K562 (cell line): ENCODE data around the gene YPEL1. TPM values are rescaled to one million over a fixed set of nuclear protein-coding genes. Genes with fewer than 3 reads are reported as not detected.
A peak's percentile ranks its signal among the peaks of the same experiment; 100 is the strongest.

ENCODE experiments used
- ATF3 ChIP-seq, 2 experiments: fragments of 450-650 bp in 1 of 2; sonication (generic) in 1 of 2; formaldehyde crosslinking in 1 of 2; IDR thresholded peaks in 1 of 2; conservative IDR thresholded peaks in 1 of 2; 2 replicates each; pipeline versions ENCODE4 v1.6.1 to v1.8.1; 2016 to 2023; ENCODE audit warnings: mild to moderate bottlenecking in 2 of 2, moderate library complexity in 2 of 2, inconsistent platforms in 1 of 2, missing genetic modification reagents in 1 of 2
- DACH1 ChIP-seq: fragments of 450-650 bp; IDR thresholded peaks from 2 replicates; pipeline ENCODE4 v1.6.1; 2018; ENCODE audit not compliant: partially characterized antibody
- ELF4 ChIP-seq: fragments of 450-650 bp; formaldehyde crosslinking; IDR thresholded peaks from 2 replicates; pipeline ENCODE4 v1.4.0; 2022; ENCODE audit warnings: missing genetic modification characterization
- FOXP1 ChIP-seq: sonication (generic); formaldehyde crosslinking; IDR thresholded peaks from 2 replicates; pipeline ENCODE4 v1.8.0; 2022; ENCODE audit warnings: mild to moderate bottlenecking, missing genetic modification reagents
- HMGXB4 ChIP-seq: sonication (generic); formaldehyde crosslinking; IDR thresholded peaks from 2 replicates; pipeline ENCODE4 v1.8.1; 2023; ENCODE audit warnings: mild to moderate bottlenecking, missing genetic modification reagents
- KDM1A ChIP-seq, 2 experiments: fragments of 450-650 bp; IDR thresholded peaks; 2 replicates each; pipeline ENCODE4 v1.6.1; 2016; ENCODE audit warnings: mild to moderate bottlenecking in 2 of 2
- KDM5B ChIP-seq: fragments of 200-600 bp; sonication (generic); IDR thresholded peaks from 2 replicates; pipeline ENCODE4 v1.6.1; 2012; ENCODE audit warnings: low read depth, mild to moderate bottlenecking, moderate library complexity, low read length, control low read depth, inconsistent platforms; ENCODE audit not compliant: insufficient replicate concordance
- LEF1 ChIP-seq: fragments of 450-650 bp; IDR thresholded peaks from 2 replicates; pipeline ENCODE4 v1.6.1; 2016; ENCODE audit warnings: mild to moderate bottlenecking
- MCM2 ChIP-seq: fragments of 450-650 bp; IDR thresholded peaks from 2 replicates; pipeline ENCODE4 v1.6.1; 2017; ENCODE audit warnings: low read depth, mild to moderate bottlenecking
- PYGO2 ChIP-seq: fragments of 450-650 bp; IDR thresholded peaks from 2 replicates; pipeline ENCODE4 v1.6.1; 2016; ENCODE audit warnings: mild to moderate bottlenecking, missing genetic modification characterization, moderate library complexity, missing compliant biosample characterization
- RCOR1 ChIP-seq, 2 experiments: IDR thresholded peaks; 2 replicates each; pipeline ENCODE4 v1.6.1; 2012; ENCODE audit warnings: low read depth in 2 of 2, low read length in 2 of 2, borderline replicate concordance in 1 of 2, improper control_type of control experiment in 1 of 2
- SMAD2 ChIP-seq: fragments of 150-350 bp; IDR thresholded peaks from 2 replicates; pipeline ENCODE4 v1.6.1; 2014; ENCODE audit warnings: low read depth, mild to moderate bottlenecking, low read length
- TBL1XR1 ChIP-seq, 2 experiments: IDR thresholded peaks; 2 replicates each; pipeline ENCODE4 v1.6.1; 2012; ENCODE audit warnings: improper control_type of control experiment in 2 of 2, low read length in 2 of 2, mild to moderate bottlenecking in 1 of 2
- ZBTB2 ChIP-seq: fragments of 450-650 bp; IDR thresholded peaks from 2 replicates; pipeline ENCODE4 v1.6.1; 2016; ENCODE audit warnings: antibody characterized with exemption
- ZKSCAN1 ChIP-seq: fragments of 150-350 bp; IDR thresholded peaks from 2 replicates; pipeline ENCODE4 v1.6.1; 2016; ENCODE audit warnings: low read depth, low read length
- ZNF121 ChIP-seq: sonication (generic); formaldehyde crosslinking; conservative IDR thresholded peaks from 2 replicates; pipeline ENCODE4 v1.8.0; 2022; ENCODE audit warnings: missing genetic modification reagents
- ZNF518B ChIP-seq: fragments of 250-450 bp; sonication (Bioruptor Pico); IDR thresholded peaks from 2 replicates; pipeline ENCODE4 v1.5.0; 2021; ENCODE audit warnings: mild to moderate bottlenecking, moderate library complexity
- ZNF77 ChIP-seq: fragments of 250-450 bp; sonication (Bioruptor Pico); IDR thresholded peaks from 2 replicates; pipeline ENCODE4 v1.5.0; 2020
- polyA plus RNA-seq, 8 experiments: library from polyadenylated mRNA; depleted of rRNA in 4 of 8; stranded (reverse) in 5 of 8; unstranded in 3 of 8; fragments of >200 nt; fragmentation: Nextera tagmentation in 2 of 8; fragmentation: Illumina TruSeq in 1 of 8; extraction: Ambion mirVana in 2 of 8; extraction: Trizol in 1 of 8; gene quantifications; 2 replicates each; pipeline versions ENCODE4 v1.2.1 to v1.2.3, GENCODE V29; 2011 to 2014; ENCODE audit warnings: inconsistent platforms in 1 of 8, missing spikeins in 1 of 8
- total RNA-seq, 7 experiments: library from RNA; depleted of rRNA in 6 of 7; stranded (reverse); fragments of >200 nt in 6 of 7; fragmentation: Illumina TruSeq in 2 of 7; extraction: Trizol in 2 of 7; gene quantifications; 2 replicates each; pipeline versions ENCODE4 v1.2.1 to v1.2.3, GENCODE V29; 2011 to 2021; ENCODE audit warnings: low replicate concordance in 1 of 7

The YPEL1 gene
- total and polyA plus RNA-seq, 9 of the 15 experiments (the other 6 are each of a cell fraction or from before 2014, with no cell fraction given), result 0.07 to 2.2 (median 0.46) TPM

GRCh38 chr22:21665047-21665851 is 70.3 kb downstream of the YPEL1 start (continued):
- TF ChIP-seq ELF4 (CRISPR knock-in tag) (no peak), SMAD2 (0 out of 2 replicates have a peak, but pooled peaks have one; percentile 76), ZKSCAN1 (no peak), ZBTB2 (no peak), DACH1 (no peak), TBL1XR1 (IDR thresholded peaks at IDR 0.05; ENCODE audit: low read length in 2 of 2) (peak in 1 of 2 experiments; percentile 11; a peak in 1 of 4 replicates), PYGO2 (no peak), KDM1A (IDR thresholded peaks at IDR 0.05) (no peak), ZNF518B (CRISPR knock-in tag) (no peak), RCOR1 (IDR thresholded peaks at IDR 0.05; ENCODE audit: borderline replicate concordance in 1 of 2, low read depth in 2 of 2, low read length in 2 of 2) (0 out of 4 replicates have a peak, but pooled peaks of 1 of the 2 experiments have one; percentile 3), KDM5B (no peak), ATF3 (IDR thresholded peaks at IDR 0.05) (no peak), ATF3 (CRISPR knock-in tag; conservative IDR thresholded peaks at IDR 0.05) (no peak), MCM2 (no peak), FOXP1 (CRISPR knock-in tag) (no peak), ZNF121 (CRISPR knock-in tag) (no peak), LEF1 (no peak), ZNF77 (CRISPR knock-in tag) (no peak), HMGXB4 (CRISPR knock-in tag) (peak; percentile 92)
